ENCODE data around the gene PRRX2.
A peak's percentile ranks its signal among the peaks of the same experiment; 100 is the strongest.

Gene PRRX2

GRCh38 chr9:129712634-129713401 is 47.4 kb downstream of the PRRX2 start:
- no peak for DNase-seq

GRCh38 chr9:129713402-129713679 is 47.9 kb downstream of the PRRX2 start:
- no peak for DNase-seq

DNA sequence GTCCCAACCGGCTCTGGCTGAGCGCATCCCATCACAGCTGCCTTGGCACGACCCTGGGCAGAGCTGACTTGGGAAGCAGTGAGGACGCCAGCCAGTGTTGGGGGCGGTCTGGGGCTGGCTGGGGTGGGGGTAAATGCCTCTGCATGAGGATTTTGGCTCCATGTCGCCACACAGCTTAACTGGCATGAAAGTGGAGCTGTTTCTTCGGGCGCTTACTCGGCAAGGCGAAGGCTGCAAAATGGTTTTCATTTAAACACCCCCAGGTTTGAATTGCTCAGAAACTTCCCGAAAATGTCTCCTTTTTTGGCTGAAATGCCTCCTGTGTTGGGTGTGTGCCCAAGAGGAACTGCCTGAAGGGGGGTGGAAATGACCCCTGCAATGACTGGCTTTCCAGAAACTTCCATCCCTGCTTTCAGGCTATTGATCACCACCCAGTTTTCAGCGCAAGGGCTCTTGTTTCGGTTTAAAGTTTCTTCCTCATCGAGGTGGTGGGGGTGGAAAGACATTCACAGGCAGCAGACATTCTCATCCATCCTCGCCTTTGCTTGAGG is 49.1 kb downstream of the PRRX2 start:
- DNase-seq: no peak

GRCh38 chr9:129716091-129716490 is 50.6 kb downstream of the PRRX2 start:
- no peak for DNase-seq

GRCh38 chr9:129717991-129718390 is 52.5 kb downstream of the PRRX2 start:
- DNase-seq: no peak

DNA sequence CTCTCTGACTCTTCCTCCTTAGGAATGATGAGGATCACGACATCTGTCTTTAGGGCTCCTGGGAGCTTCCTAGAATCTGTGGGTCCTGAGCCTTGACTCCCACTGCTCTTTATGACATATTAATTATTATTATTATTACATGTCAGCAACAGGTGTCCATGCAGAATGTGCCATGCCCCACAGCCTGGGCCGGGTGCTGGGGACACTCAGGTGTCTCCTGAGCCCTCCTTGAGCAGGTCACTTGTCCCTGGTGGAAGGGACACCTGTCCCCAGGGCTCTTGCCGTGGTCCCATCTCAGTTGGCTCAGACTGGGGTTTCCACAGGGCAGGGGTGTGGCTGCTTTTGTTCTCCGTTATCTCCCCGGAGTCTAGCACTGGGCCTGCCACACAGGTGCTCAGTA is 53.2 kb downstream of the PRRX2 start:
- no peak for DNase-seq

DNA sequence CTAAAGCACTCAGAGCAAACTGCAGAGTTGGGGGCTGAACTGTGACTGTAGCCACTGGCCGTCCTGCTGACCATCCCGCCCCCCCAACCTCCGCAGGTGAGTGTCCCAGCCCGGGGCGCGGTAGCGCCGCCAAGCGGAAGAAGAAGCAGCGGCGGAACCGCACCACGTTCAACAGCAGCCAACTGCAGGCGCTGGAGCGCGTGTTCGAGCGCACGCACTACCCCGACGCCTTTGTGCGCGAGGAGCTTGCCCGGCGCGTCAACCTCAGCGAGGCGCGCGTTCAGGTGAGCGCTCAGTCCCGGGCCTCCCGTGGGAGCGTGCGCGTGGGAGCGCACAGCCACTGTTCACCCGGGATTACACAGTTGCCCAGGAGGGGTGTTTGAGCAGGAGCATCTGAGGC is 53.7 kb downstream of the PRRX2 start:
- DNase-seq: no peak

DNA sequence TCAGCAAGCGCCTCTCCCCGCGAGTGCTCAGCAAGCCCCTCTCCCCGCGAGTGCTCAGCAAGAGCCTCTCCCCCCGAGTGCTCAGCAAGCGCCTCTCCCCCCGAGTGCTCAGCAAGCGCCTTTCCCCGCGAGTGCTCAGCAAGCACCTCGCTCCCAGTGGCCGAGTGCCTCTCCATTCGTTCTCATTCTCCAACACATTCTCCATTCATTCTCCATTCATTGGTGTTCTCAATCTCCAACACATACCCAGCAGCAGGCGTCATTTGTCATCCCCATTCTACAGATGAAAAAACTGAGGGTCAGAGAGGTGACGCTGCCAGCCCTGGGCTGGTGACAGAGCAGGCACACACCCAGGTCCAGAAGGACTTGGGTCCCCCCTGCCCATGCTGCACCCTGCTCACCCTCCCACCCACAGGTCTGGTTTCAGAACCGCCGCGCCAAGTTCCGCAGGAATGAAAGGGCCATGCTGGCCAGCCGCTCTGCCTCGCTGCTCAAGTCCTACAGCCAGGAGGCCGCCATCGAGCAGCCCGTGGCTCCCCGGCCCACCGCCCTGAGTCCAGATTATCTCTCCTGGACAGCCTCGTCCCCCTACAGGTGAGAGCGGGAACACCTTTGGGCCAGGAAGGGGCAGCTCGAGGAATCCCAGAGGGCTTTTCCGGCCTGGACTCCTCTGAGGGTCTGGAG is 54.9 kb downstream of the PRRX2 start:
- no peak for DNase-seq

DNA sequence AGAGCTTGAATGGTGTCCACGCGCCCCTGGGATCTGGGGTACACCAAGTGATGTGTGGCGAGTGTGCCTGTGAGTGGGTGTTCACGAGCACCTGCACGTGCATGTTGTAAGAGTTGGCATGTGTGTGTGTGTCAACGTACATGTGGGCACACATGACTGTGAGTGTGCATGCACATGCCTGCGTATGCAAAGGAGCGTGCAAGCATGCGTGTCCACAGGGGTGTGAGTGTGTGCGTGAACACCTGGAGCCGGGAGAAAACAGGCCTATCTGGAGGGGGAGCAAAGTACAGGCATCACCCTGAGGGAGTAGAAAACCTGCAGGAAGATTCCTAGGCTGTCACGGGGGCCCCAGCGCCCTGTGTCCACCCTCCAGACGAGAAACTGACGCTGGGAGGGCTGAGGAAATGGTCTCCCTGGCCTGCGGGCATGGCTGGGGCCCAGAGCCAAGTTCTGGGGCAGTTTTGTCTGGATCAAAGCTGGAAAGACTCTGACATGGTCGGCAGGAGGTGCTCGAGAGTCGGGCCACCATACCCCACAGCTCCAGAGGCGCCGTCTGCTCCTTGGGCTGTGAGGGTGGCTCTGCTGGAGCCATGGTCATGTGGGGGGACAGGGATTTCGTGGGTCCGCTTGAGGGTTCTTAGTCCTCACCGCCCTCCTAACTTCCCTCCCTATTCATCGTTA is 55.6 kb downstream of the PRRX2 start:
- no peak for DNase-seq

GRCh38 chr9:129722913-129723312 is 57.5 kb downstream of the PRRX2 start:
- no peak for DNase-seq

DNA sequence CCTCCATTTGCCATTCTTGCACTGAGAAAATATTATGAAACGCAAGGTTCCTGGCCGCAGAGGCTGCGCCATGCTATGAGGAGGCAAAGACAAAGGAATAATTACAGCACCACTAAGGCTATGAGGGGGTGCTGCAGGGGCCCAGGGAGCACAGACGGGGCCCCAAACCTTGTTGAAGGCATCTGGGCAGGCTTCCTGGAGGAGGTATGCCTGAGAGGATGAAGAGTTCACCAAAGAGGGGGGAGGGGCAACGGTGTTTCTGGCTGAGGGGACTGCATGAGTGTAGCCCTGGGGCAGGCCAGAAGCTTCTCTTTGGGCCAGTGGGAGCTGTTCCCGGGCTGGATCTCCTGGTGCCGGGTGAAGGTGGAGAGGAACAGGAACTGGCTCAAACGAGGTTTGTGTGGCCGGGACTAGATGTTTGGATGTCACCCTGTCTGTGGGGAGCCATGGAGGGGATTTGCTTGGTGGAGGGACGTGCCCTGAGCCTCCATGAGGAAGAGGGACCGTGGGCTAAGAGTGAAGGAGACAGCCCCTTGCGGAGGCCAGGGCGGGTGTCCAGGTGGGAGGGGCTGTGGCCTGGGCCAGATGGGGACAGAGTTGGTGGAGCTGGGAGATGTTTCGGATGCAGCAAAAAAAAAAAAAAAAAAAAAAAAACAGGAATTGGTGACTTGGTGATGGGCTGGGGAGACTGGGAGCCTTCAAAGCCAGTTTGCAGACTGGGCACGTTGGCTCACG is 59.2 kb downstream of the PRRX2 start:
- DNase-seq: no peak

GRCh38 chr9:129725795-129726251 is 60.4 kb downstream of the PRRX2 start:
- no peak for DNase-seq

- DNase-seq: peak; percentile 34
These were observed 61.1 kb downstream of the PRRX2 start for GRCh38 chr9:129726322-129727160.

GRCh38 chr9:129728744-129729143 is 63.3 kb downstream of the PRRX2 start:
- DNase-seq: no peak

DNA sequence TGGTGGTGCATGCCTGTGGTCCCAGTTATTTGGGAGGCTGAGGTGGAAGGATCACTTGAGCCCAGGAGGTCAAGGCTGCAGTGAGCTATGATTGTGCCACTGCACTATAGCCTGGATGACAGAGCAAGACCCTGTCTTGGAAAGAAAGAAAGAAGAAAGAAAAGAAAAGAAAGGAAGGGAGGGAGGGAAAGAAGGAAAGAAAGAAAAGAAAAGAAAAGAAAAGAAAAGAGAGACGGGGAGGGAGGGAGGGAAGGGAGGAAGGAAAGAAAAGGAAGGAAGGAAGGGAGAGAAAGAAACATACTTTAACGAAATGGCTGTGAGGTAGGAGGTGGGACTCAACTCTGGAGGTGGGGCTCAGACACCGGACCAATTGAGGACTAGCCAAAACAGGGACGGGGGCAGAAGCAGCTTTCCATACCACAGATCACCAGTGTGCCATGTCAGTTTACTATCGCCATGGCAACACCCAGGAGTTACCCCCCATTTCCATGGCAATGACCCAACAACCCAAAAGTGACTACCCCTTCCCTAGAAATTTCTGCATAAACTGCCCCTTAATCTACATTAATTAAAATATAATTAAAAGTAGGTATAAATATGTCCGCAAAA is 66.1 kb downstream of the PRRX2 start:
- no peak for DNase-seq

GRCh38 chr9:129732100-129732499 is 66.7 kb downstream of the PRRX2 start:
- DNase-seq: no peak

DNA sequence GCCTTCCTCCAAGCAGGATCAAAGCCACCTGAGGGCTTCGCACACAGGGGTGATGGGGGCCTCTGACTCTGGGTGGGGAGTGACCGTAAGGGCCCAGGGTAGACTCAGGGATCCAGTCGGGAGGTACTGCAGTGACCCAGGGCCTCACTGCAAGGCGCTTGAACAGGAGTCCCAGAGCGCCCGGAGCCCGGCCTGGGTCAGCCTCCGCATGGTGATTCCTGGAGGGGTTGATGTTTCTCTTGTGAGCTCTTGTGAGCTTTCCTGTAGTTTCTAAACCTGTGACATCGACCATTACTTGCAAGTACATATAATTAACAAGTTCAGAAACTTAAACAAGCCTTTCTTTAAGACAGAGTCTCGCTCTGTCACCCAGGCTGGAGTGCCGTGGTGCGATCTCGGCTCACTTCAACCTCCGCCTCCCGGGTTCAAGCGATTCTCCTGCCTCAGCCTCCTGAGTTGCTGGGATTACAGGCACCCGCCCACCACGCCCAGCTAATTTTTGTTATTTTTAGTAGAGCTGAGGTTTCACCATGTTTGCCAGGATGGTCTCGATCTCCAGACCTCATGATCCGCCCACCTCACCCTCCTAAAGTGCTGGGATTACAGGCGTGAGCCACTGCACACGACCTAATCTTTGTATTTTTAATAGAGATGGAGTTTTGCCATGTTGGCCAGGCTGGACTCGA is 67.6 kb downstream of the PRRX2 start:
- no peak for DNase-seq

GRCh38 chr9:129733632-129733953 is 68.1 kb downstream of the PRRX2 start:
- DNase-seq: no peak

- DNase-seq: no peak
These were observed 70.1 kb downstream of the PRRX2 start for GRCh38 chr9:129735546-129735945.

- DNase-seq: no peak
These were observed 70.9 kb downstream of the PRRX2 start for GRCh38 chr9:129736334-129736733.
